K562 (cell line): ENCODE results near the gene SLAMF8. TPM values are rescaled to one million over a fixed set of nuclear protein-coding genes. Genes with fewer than 3 reads are reported as not detected.

ENCODE experiments used
- ATAC-seq: fragments of 200-7000 bp; cut with Tn5 transposase; 3 replicates; pipeline ENCODE4 v1.9.1; 2020; ENCODE audit warnings: moderate library complexity
- BruUV-seq: library from RNA; stranded (reverse); fragments of 400-500 nt; replicated peaks from 2 replicates; lab custom pipeline; 2021; lab: Mats Ljungman, UMichigan
- CTCF ChIA-PET: fragments of 300-600 bp; formaldehyde crosslinking; extraction: SDS; loops from one replicate; lab custom pipeline; 2021; ENCODE audit warnings: low intra/inter-chr PET ratio; lab: Yijun Ruan, JAX
- POLR2A ChIA-PET: fragments of 300-600, 350-650 bp; sonication (Branson Sonifier 250); formaldehyde crosslinking; extraction: SDS; loops from one replicate; lab custom pipeline; 2021; ENCODE audit warnings: antibody characterized with exemption, inconsistent platforms; lab: Yijun Ruan, JAX
- DNase-seq, 4 experiments: peaks; one replicate each; pipeline versions ENCODE4 v3.0.0 to v3.0.0-alpha.2; 2011 to 2018; ENCODE audit warnings: low spot score in 3 of 4, mixed read lengths in 3 of 4; ENCODE audit errors: extremely low read depth in 1 of 4
- FAIRE-seq: peaks from 2 replicates; lab custom pipeline; 2011; peaks lifted over from hg19 to GRCh38; lab: Jason Lieb, UNC
- H2AFZ ChIP-seq: 2 replicates; pipeline ENCODE4 v1.6.0; 2011; ENCODE audit warnings: low read depth, low read length, control low read depth, inconsistent platforms
- H3K27ac ChIP-seq: fragments of 200-600 bp; 3 replicates; pipeline ENCODE4 v1.8.0; 2011; ENCODE audit warnings: low read depth, mild to moderate bottlenecking, control low read depth, inconsistent platforms, low read length, moderate library complexity, mixed read lengths; ENCODE audit errors: extremely low read depth
- H3K27me3 ChIP-seq, 2 experiments: fragments of 300-600 bp in 1 of 2; 2 replicates in 1 of 2; 3 replicates in 1 of 2; pipeline versions ENCODE4 v1.6.0 to v1.8.0; 2011; ENCODE audit warnings: inconsistent platforms in 2 of 2, low read length in 2 of 2, mild to moderate bottlenecking in 1 of 2, mixed read lengths in 1 of 2, moderate library complexity in 1 of 2; ENCODE audit not compliant: control insufficient read depth in 2 of 2, insufficient read depth in 2 of 2
- H3K36me3 ChIP-seq: fragments of 300-600 bp; 3 replicates; pipeline ENCODE4 v1.8.0; 2011; ENCODE audit warnings: mild to moderate bottlenecking, low read length, inconsistent platforms; ENCODE audit not compliant: control insufficient read depth, insufficient read depth
- H3K4me1 ChIP-seq, 2 experiments: fragments of 200-600 bp in 1 of 2; replicated peaks in 1 of 2; 2 replicates in 1 of 2; 3 replicates in 1 of 2; pipeline versions ENCODE4 v1.5.1 to v1.8.0; 2011; ENCODE audit warnings: inconsistent platforms in 2 of 2, low read length in 2 of 2, mild to moderate bottlenecking in 1 of 2, mixed read lengths in 1 of 2, moderate library complexity in 1 of 2; ENCODE audit not compliant: control insufficient read depth in 2 of 2, insufficient read depth in 2 of 2
- H3K4me2 ChIP-seq: 2 replicates; pipeline ENCODE4 v1.6.1; 2011; ENCODE audit warnings: low read length, control low read depth, inconsistent platforms, mixed read lengths; ENCODE audit not compliant: insufficient read depth
- H3K4me3 ChIP-seq: fragments of 200-600 bp; sonication (generic), shearing (Covaris generic); 2 replicates; pipeline ENCODE4 v1.5.1; 2016; ENCODE audit warnings: control low read depth, inconsistent platforms
- H3K79me2 ChIP-seq: fragments of 200-600 bp; 3 replicates; pipeline ENCODE4 v1.8.0; 2011; ENCODE audit warnings: low read length, inconsistent platforms; ENCODE audit not compliant: control insufficient read depth, insufficient read depth
- H3K9ac ChIP-seq, 2 experiments: 2 replicates each; pipeline versions ENCODE4 v1.6.0 to v1.6.1; 2011; ENCODE audit warnings: low read depth in 2 of 2, low read length in 2 of 2, control low read depth in 1 of 2, inconsistent platforms in 1 of 2, mild to moderate bottlenecking in 1 of 2, mixed read lengths in 1 of 2; ENCODE audit not compliant: insufficient read depth in 1 of 2
- H3K9me1 ChIP-seq: one replicate; pipeline ENCODE4 v1.6.0; 2011; ENCODE audit warnings: inconsistent platforms, mild to moderate bottlenecking, low read length, moderate library complexity; ENCODE audit not compliant: control insufficient read depth, insufficient read depth
- H3K9me3 ChIP-seq: replicated peaks from 2 replicates; pipeline ENCODE4 v1.5.1; 2011; ENCODE audit warnings: low read depth, low read length, inconsistent platforms; ENCODE audit not compliant: control insufficient read depth, insufficient read depth
- H4K20me1 ChIP-seq: replicated peaks from 2 replicates; pipeline ENCODE4 v1.6.1; 2011; ENCODE audit warnings: low read length, inconsistent platforms, mixed read lengths; ENCODE audit not compliant: control insufficient read depth, insufficient read depth
- ATF1 ChIP-seq, 2 experiments: fragments of 450-650 bp in 1 of 2; IDR thresholded peaks; 2 replicates each; pipeline ENCODE4 v1.6.1; 2016; ENCODE audit warnings: missing compliant biosample characterization in 1 of 2, missing genetic modification characterization in 1 of 2
- CBX2 ChIP-seq: fragments of 200-600 bp; sonication (generic); IDR thresholded peaks from one replicate; pipeline ENCODE4 v1.6.1; 2012; ENCODE audit warnings: mild to moderate bottlenecking, low read length, inconsistent platforms; ENCODE audit not compliant: insufficient read depth, poor library complexity, severe bottlenecking
- HNRNPUL1 ChIP-seq: fragments of 200-400 bp; formaldehyde crosslinking; IDR thresholded peaks from 2 replicates; pipeline ENCODE4 v1.6.1; 2017; ENCODE audit warnings: low read length
- IRF9 ChIP-seq: fragments of 450-650 bp; IDR thresholded peaks from 2 replicates; pipeline ENCODE4 v1.6.1; 2016; ENCODE audit warnings: missing biosample characterization, missing genetic modification characterization
- MECOM ChIP-seq: fragments of 250-450 bp; sonication (Bioruptor Pico); IDR thresholded peaks from 2 replicates; pipeline ENCODE4 v1.8.0; 2022; ENCODE audit warnings: inconsistent platforms
- PRDM10 ChIP-seq: fragments of 450-650 bp; IDR thresholded peaks from 2 replicates; pipeline ENCODE4 v1.6.1; 2018; ENCODE audit not compliant: partially characterized antibody
- SMAD2 ChIP-seq: fragments of 150-350 bp; IDR thresholded peaks from 2 replicates; pipeline ENCODE4 v1.6.1; 2014; ENCODE audit warnings: low read depth, mild to moderate bottlenecking, low read length
- ZNF431 ChIP-seq: sonication (generic); formaldehyde crosslinking; IDR thresholded peaks from 2 replicates; pipeline ENCODE4 v1.8.0; 2022; ENCODE audit warnings: mild to moderate bottlenecking, missing genetic modification reagents
- ZNF512 ChIP-seq: IDR thresholded peaks from 2 replicates; pipeline ENCODE4 v1.6.1; 2016; ENCODE audit warnings: missing genetic modification characterization, missing compliant biosample characterization
- WGBS: fragments of 100-300 bp; shearing (Covaris generic); methylation state at CpG from one replicate; pipeline ENCODE4 v1.1.6; 2016; ENCODE audit warnings: low coverage, mixed read lengths; ENCODE audit not compliant: insufficient coverage; ENCODE audit errors: missing lambda C conversion rate; 5-methylcytosine and 5-hydroxymethylcytosine counted together
- in situ Hi-C: fragments of 300-500 bp; cut with MboI; formaldehyde crosslinking; loops from 4 replicates; pipeline ENCODE4 v1.15.0; 2018; ENCODE audit warnings: inconsistent platforms, mixed read lengths
- intact Hi-C: fragments of 100-400 bp; cut with micrococcal nuclease; formaldehyde crosslinking; loops from 2 replicates; pipeline ENCODE4 v1.14.2; 2022
- polyA plus RNA-seq, 8 experiments: library from polyadenylated mRNA; depleted of rRNA in 4 of 8; stranded (reverse) in 5 of 8; unstranded in 3 of 8; fragments of >200 nt; fragmentation: Nextera tagmentation in 2 of 8; fragmentation: Illumina TruSeq in 1 of 8; extraction: Ambion mirVana in 2 of 8; extraction: Trizol in 1 of 8; gene quantifications; 2 replicates each; pipeline versions ENCODE4 v1.2.1 to v1.2.3, GENCODE V29; 2011 to 2014; ENCODE audit warnings: inconsistent platforms in 1 of 8, missing spikeins in 1 of 8
- total RNA-seq, 7 experiments: library from RNA; depleted of rRNA in 6 of 7; stranded (reverse); fragments of >200 nt in 6 of 7; fragmentation: Illumina TruSeq in 2 of 7; extraction: Trizol in 2 of 7; gene quantifications; 2 replicates each; pipeline versions ENCODE4 v1.2.1 to v1.2.3, GENCODE V29; 2011 to 2021; ENCODE audit warnings: low replicate concordance in 1 of 7

SLAMF8 gene
- total and polyA plus RNA-seq, 9 of the 15 experiments (the other 6 are each of a cell fraction or from before 2014, with no cell fraction given) = not detected

GRCh38 chr1:159830722-159831121 lies 4.0 kb downstream of the SLAMF8 start:
- BruUV-seq = no TSS peak
- Histone ChIP-seq H3K9ac (no peak overlapping the region), H4K20me1 (no peaks in the 10 kb centered on the region), H3K4me3 (no peak overlapping the region), H3K9me3 (no peaks in the 10 kb centered on the region), H3K27ac (no peak overlapping the region), H3K4me2 (no peak overlapping the region), H3K27me3 (peaks cover 23 to 68% of the 10 kb centered on the region in 2 experiments; a peak in 4 of 5 replicates), H3K36me3 (no peaks in the 10 kb centered on the region), H3K9me1 (no peaks in the 10 kb centered on the region), H3K79me2 (no peaks in the 10 kb centered on the region), H2AFZ (no peak overlapping the region), H3K4me1 (peaks cover 0 to 5% of the 10 kb centered on the region in 2 experiments; a peak in 2 of 5 replicates)
- intact Hi-C loops = loop anchor here (10.0 kb wide), 1 partner anchor 94 kb away; the partner anchor contains the start of gene TAGLN2
- FAIRE-seq (no peak), ATAC-seq (no peak), DNase-seq (no peak)
- CTCF ChIA-PET = no interaction called here
- WGBS = 0% methylated on average over 8 of the region's 8 CpGs
- POLR2A ChIA-PET = no interaction called here
- in situ Hi-C loops = no loop called here
- TF ChIP-seq CBX2 (no peak), HNRNPUL1 (no peak), ATF1 (CRISPR knock-in tag; IDR thresholded peaks at IDR 0.05) (no peak), ATF1 (tag; IDR thresholded peaks at IDR 0.05) (no peak), ZNF431 (CRISPR knock-in tag) (no peak), SMAD2 (no peak), IRF9 (tag) (no peak), ZNF512 (tag) (no peak), MECOM (CRISPR knock-in tag) (no peak), PRDM10 (no peak)
